WI38 (cell line): ENCODE data around the gene TMEM11.
"Not testable (repeated sequence)": the region's sequence is repeated elsewhere in the genome, so short reads cannot be mapped to it uniquely, and the experiment has no call there.

ENCODE experiments used
- H3K4me3 ChIP-seq: 2 replicates; pipeline ENCODE4 v1.5.1; 2011; ENCODE audit warnings: low read depth, mild to moderate bottlenecking, control low read depth, low read length
- TF ChIP-seq, protein P1 (sequence below): IDR thresholded peaks from 2 replicates; pipeline ENCODE4 v1.5.1; 2012; ENCODE audit warnings: low read depth, mild to moderate bottlenecking, control low read depth, low read length

Gene TMEM11

GRCh38 chr17:21231533-21231932, 17.6 kb upstream of the TMEM11 start:
- no peak overlapping the region for H3K4me3 ChIP-seq
- TF ChIP-seq, protein P1, sequence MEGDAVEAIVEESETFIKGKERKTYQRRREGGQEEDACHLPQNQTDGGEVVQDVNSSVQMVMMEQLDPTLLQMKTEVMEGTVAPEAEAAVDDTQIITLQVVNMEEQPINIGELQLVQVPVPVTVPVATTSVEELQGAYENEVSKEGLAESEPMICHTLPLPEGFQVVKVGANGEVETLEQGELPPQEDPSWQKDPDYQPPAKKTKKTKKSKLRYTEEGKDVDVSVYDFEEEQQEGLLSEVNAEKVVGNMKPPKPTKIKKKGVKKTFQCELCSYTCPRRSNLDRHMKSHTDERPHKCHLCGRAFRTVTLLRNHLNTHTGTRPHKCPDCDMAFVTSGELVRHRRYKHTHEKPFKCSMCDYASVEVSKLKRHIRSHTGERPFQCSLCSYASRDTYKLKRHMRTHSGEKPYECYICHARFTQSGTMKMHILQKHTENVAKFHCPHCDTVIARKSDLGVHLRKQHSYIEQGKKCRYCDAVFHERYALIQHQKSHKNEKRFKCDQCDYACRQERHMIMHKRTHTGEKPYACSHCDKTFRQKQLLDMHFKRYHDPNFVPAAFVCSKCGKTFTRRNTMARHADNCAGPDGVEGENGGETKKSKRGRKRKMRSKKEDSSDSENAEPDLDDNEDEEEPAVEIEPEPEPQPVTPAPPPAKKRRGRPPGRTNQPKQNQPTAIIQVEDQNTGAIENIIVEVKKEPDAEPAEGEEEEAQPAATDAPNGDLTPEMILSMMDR: no peak

GRCh38 chr17:21228845-21229244, 14.9 kb upstream of the TMEM11 start:
- no peak overlapping the region for H3K4me3 ChIP-seq
- TF ChIP-seq, protein P1: no peak

- H3K4me3 ChIP-seq: no peak overlapping the region
- TF ChIP-seq, protein P1: no peak
Measured at GRCh38 chr17:21228111-21228510, 14.2 kb upstream of the TMEM11 start.

- not testable (repeated sequence) for H3K4me3 ChIP-seq
Measured at GRCh38 chr17:21227277-21227676, 13.3 kb upstream of the TMEM11 start.

DNA sequence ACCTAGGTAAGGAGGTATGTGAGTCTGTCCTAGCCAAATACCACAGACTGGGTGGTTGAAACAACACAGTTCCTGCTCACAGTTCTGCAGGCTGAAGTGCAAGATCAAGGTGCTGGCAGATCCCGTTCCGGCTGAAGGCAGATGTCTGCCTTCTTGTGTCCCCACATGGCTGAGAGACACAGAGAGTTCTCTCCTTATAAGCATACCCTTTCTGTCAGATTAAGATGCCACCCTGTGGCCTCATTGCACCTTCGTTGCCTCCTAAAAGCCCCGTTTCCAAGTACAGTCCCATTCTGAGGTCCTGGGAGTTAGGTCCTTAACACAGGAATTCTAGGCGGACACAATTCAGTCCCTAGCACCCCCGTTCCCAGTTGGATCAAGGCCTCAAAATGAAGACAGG, 9.1 kb upstream of the TMEM11 start:
- no peak overlapping the region for H3K4me3 ChIP-seq
- TF ChIP-seq, protein P1: no peak

DNA sequence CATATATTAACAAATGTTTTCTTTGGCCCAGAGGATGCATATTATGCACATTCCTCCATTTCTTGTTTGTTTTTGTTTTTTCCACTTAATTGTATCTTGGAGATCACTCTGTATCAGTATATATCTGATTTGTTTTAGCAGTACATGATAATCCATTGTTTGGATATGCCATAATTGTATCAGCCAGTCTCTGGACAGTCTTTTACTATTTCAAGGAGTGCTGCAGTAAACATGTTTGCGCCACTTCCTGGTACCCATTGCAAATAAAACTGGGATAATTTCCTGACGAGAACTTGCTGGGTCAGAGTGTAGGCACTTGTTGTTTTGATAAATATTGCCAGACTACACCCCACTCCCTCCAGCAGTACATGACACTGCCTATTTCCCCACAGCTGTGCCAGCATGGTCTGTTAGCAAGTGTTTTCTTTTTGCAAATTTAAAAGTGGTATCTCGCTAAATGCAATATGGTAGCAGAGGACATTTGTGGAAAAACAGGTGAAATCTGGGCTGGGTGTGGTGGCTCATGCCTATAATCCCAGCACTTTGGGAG, 4.9 kb upstream of the TMEM11 start:
- TF ChIP-seq, protein P1: no peak
- H3K4me3 ChIP-seq: no peak overlapping the region

- TF ChIP-seq, protein P1: no peak
Measured at GRCh38 chr17:21218101-21218500, 4.1 kb upstream of the TMEM11 start.

DNA sequence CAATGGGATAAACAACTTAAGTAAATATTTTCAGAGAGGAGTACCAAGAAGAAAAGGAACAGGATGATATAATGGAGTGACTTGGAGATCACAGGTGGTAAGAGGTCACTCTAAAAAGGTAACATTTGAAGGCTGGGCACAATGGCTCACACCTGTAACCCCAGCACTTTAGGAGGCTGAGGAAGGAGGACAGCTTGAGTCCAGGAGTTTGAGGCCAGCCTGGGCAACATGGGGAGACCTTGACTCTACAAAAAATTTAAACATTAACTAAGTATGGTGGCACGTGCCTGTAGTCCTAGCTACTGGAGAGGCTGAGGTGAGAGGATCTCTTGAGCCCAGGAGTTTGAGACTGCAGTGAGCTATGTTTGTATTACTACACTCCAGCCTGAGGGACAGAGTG, 3.4 kb upstream of the TMEM11 start:
- TF ChIP-seq, protein P1: no peak
- H3K4me3 ChIP-seq: no peak overlapping the region

More at GRCh38 chr17:21218101-21218500, 4.1 kb upstream of the TMEM11 start:
- H3K4me3 ChIP-seq: no peak overlapping the region
